Heart left ventricle (tissue), 16 donors: ENCODE results near the gene PTPRU. TPM values are rescaled to one million over a fixed set of nuclear protein-coding genes. Genes with fewer than 3 reads are reported as not detected.

Source experiments
- ATAC-seq, 4 donors: fragments of 200-7000 bp; cut with Tn5 transposase; one replicate each; pipeline ENCODE4 v1.9.1; 2020 to 2022; ENCODE audit warnings: moderate library complexity in 4 of 4, mild to moderate bottlenecking in 3 of 4, moderate number of reproducible peaks in 1 of 4
- DNase-seq, 5 donors: peaks; one replicate each; pipeline ENCODE4 v3.0.0-alpha.2; 2020
- H3K27ac ChIP-seq, 12 donors: fragments of 200-600 bp; sonication (generic) in 4 of 12; one replicate each; pipeline versions ENCODE4 v1.5.0 to v1.8.0; 2016 to 2022; ENCODE audit warnings: mild to moderate bottlenecking in 2 of 12
- H3K27me3 ChIP-seq, 9 donors: fragments of 200-600 bp; sonication (generic) in 2 of 9; one replicate each; pipeline versions ENCODE4 v1.5.1 to v1.8.0; 2016 to 2022; ENCODE audit warnings: mild to moderate bottlenecking in 3 of 9
- H3K36me3 ChIP-seq, 9 donors: fragments of 200-600 bp; sonication (generic) in 2 of 9; one replicate each; pipeline versions ENCODE4 v1.5.0 to v1.8.0; 2018 to 2022; ENCODE audit warnings: mild to moderate bottlenecking in 2 of 9
- H3K4me1 ChIP-seq, 12 donors: fragments of 200-600 bp; sonication (generic) in 4 of 12; one replicate each; pipeline versions ENCODE4 v1.5.0 to v1.8.0; 2016 to 2022; ENCODE audit warnings: mild to moderate bottlenecking in 3 of 12
- H3K4me3 ChIP-seq, 12 donors: fragments of 200-600 bp; sonication (generic) in 4 of 12; one replicate each; pipeline versions ENCODE4 v1.5.0 to v1.8.0; 2017 to 2022; ENCODE audit warnings: mild to moderate bottlenecking in 9 of 12, moderate library complexity in 4 of 12
- H3K9me3 ChIP-seq, 12 donors: fragments of 200-600 bp; sonication (generic) in 4 of 12; one replicate each; pipeline versions ENCODE4 v1.5.0 to v1.8.0; 2016 to 2022; ENCODE audit warnings: mild to moderate bottlenecking in 1 of 12
- POLR2A ChIP-seq, 2 donors: fragments of 450-650 bp; IDR thresholded peaks; one replicate each; pipeline ENCODE4 v1.6.1; 2017; ENCODE audit warnings: antibody characterized with exemption in 2 of 2, mild to moderate bottlenecking in 2 of 2, moderate library complexity in 2 of 2
- WGBS, 4 donors: extraction: QIAGEN DNeasy Blood & Tissue Kit in 2 of 4; methylation state at CpG; one replicate each; pipeline versions ENCODE4 v1.1.5 to v1.1.7; 2013 to 2018; 5-methylcytosine and 5-hydroxymethylcytosine counted together
- intact Hi-C, 10 donors: fragments of 100-400 bp; cut with DNase I; formaldehyde crosslinking; loops; one replicate each; pipeline versions ENCODE4 v1.11.1 to v1.14.2; 2022
- polyA plus RNA-seq, 2 donors: library from polyadenylated mRNA; stranded (reverse); fragments of 200-250 nt; gene quantifications; one replicate each; pipeline ENCODE4 v1.2.3, GENCODE V29; 2013
- total RNA-seq, 9 donors: library from RNA; depleted of rRNA in 2 of 9; stranded (reverse); fragments of >200 nt in 2 of 9; fragmentation: NEBNext Ultra II Directional in 3 of 9; extraction: Animal tissue kit (Norgen Biotek cat#: 25700) in 3 of 9; gene quantifications; one replicate each; pipeline versions ENCODE4 v1.1.0 to v1.2.4, GENCODE V29; 2016 to 2023
- TF ChIP-seq, protein P1 (sequence below), 12 donors: fragments of 200-600 bp; sonication (generic) in 4 of 12; IDR thresholded peaks; one replicate each; pipeline versions ENCODE4 v1.5.0 to v1.8.0; 2018 to 2022; ENCODE audit warnings: antibody characterized with exemption in 12 of 12, mild to moderate bottlenecking in 5 of 12
- donor health status: ischemic (EF 13 %, LVEDD 7.1; RV severe dilation, severe dysfunction).
- donor health status: healthy with polysubstance abuse.
- donor health status: DM: no; HTN: yes; CAD: no.
- donor health status: DM: no; HTN: no; CAD: no.
- donor health status: ischemic (EF 25% LVEDD 6.9; RV normal size, moderate dysfunction).
- donor health status: ischemic (EF 25% LVEDD 5.7; RV mildly dilated, moderate dysfunction).
- donor health status: healthy.
- donor health status: DM: yes; HTN: yes; CAD: no.
- donor health status: ischemic (EF 35%, LVEDD 5.7; RV mildly dilated, moderate dysfunction).
- donor health status: nonischemic (EF 11% LVEDD 7.7; RV severe dilation, severe dysfunction).
- donor health status: DM: yes; HTN: yes; CAD: no.
- donor health status: PGD.
- donor health status: ischemic (EF 29% LVEDD 5.4; RV normal size, mild dysfunction).
- donor health status: nonischemic (EF 23%, LVEDD 6.1; RV moderate dilation, normal function).

PTPRU gene
- total and polyA plus RNA-seq, 11 donors: 7.1 to 59.9 (median 16.2) TPM

GRCh38 chr1:29319300-29320110, 83.2 kb downstream of the PTPRU start:
- intact Hi-C loops: no loop called here
- DNase-seq (peak in 1 of 5 donors; percentile 35), ATAC-seq (no peak)
- H3K27ac ChIP-seq: no peak overlapping the region
- H3K27me3 ChIP-seq: no peaks in the 10 kb centered on the region
- no peaks in the 10 kb centered on the region for H3K9me3 ChIP-seq
- no peaks in the 10 kb centered on the region for H3K4me1 ChIP-seq
- no peak overlapping the region for H3K4me3 ChIP-seq
- peaks cover 0 to 21% (median 0%) of the 10 kb centered on the region in 9 donors for H3K36me3 ChIP-seq
- no peak for TF ChIP-seq POLR2A (IDR thresholded peaks at IDR 0.05)
- TF ChIP-seq, protein P1, sequence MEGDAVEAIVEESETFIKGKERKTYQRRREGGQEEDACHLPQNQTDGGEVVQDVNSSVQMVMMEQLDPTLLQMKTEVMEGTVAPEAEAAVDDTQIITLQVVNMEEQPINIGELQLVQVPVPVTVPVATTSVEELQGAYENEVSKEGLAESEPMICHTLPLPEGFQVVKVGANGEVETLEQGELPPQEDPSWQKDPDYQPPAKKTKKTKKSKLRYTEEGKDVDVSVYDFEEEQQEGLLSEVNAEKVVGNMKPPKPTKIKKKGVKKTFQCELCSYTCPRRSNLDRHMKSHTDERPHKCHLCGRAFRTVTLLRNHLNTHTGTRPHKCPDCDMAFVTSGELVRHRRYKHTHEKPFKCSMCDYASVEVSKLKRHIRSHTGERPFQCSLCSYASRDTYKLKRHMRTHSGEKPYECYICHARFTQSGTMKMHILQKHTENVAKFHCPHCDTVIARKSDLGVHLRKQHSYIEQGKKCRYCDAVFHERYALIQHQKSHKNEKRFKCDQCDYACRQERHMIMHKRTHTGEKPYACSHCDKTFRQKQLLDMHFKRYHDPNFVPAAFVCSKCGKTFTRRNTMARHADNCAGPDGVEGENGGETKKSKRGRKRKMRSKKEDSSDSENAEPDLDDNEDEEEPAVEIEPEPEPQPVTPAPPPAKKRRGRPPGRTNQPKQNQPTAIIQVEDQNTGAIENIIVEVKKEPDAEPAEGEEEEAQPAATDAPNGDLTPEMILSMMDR (IDR thresholded peaks at IDR 0.05): no peak
- 83 to 88% (median 85%) methylated on average over 8 to 9 of the region's 9 CpGs for WGBS, 4 donors

- ATAC-seq: no peak
- no peak overlapping the region for H3K4me3 ChIP-seq
- H3K36me3 ChIP-seq: peaks cover 0 to 13% (median 0%) of the 10 kb centered on the region in 9 donors
- H3K27ac ChIP-seq: no peak overlapping the region
- no peaks in the 10 kb centered on the region for H3K9me3 ChIP-seq
- 92 to 96% (median 96%) methylated on average over 15 to 21 of the region's 21 CpGs for WGBS, 4 donors
- intact Hi-C loops: no loop called here
- no peaks in the 10 kb centered on the region for H3K27me3 ChIP-seq
- no peak for DNase-seq
- peaks cover 0 to 1% (median 0%) of the 10 kb centered on the region in 12 donors for H3K4me1 ChIP-seq
- no peak for TF ChIP-seq POLR2A (IDR thresholded peaks at IDR 0.05)
- TF ChIP-seq, protein P1 (IDR thresholded peaks at IDR 0.05): no peak
Measured at GRCh38 chr1:29320156-29320940, 84.0 kb downstream of the PTPRU start.

- H3K4me3 ChIP-seq: no peak overlapping the region
- no peak overlapping the region for H3K27ac ChIP-seq
- peaks cover 0 to 6% (median 0%) of the 10 kb centered on the region in 9 donors for H3K36me3 ChIP-seq
- H3K9me3 ChIP-seq: no peaks in the 10 kb centered on the region
- H3K4me1 ChIP-seq: peaks cover 0 to 3% (median 0%) of the 10 kb centered on the region in 12 donors
- TF ChIP-seq, protein P1 (IDR thresholded peaks at IDR 0.05): no peak
- no peak for TF ChIP-seq POLR2A (IDR thresholded peaks at IDR 0.05)
- H3K27me3 ChIP-seq: no peaks in the 10 kb centered on the region
- ATAC-seq: no peak
- peak in 1 of 5 donors; percentile 33 for DNase-seq
- intact Hi-C loops: no loop called here
- WGBS, 4 donors: 90 to 100% (median 91%) methylated on average over 2 of the region's 2 CpGs
Measured at GRCh38 chr1:29321176-29321575, 84.9 kb downstream of the PTPRU start.

- Histone ChIP-seq H3K4me3 (no peak overlapping the region), H3K27me3 (no peaks in the 10 kb centered on the region), H3K27ac (no peak overlapping the region), H3K36me3 (peaks cover 0 to 6% (median 0%) of the 10 kb centered on the region in 9 donors), H3K4me1 (peaks cover 0 to 3% (median 0%) of the 10 kb centered on the region in 12 donors), H3K9me3 (no peaks in the 10 kb centered on the region)
- DNase-seq (no peak), ATAC-seq (no peak)
- WGBS, 4 donors: 77 to 82% (median 80%) methylated on average over 8 of the region's 8 CpGs
- TF ChIP-seq, protein P1 (IDR thresholded peaks at IDR 0.05): no peak
- no peak for TF ChIP-seq POLR2A (IDR thresholded peaks at IDR 0.05)
- intact Hi-C loops: no loop called here
Measured at GRCh38 chr1:29322147-29322694, 85.9 kb downstream of the PTPRU start.
